Measurements from ENCODE around the gene ANK3.

The ANK3 gene

DNA sequence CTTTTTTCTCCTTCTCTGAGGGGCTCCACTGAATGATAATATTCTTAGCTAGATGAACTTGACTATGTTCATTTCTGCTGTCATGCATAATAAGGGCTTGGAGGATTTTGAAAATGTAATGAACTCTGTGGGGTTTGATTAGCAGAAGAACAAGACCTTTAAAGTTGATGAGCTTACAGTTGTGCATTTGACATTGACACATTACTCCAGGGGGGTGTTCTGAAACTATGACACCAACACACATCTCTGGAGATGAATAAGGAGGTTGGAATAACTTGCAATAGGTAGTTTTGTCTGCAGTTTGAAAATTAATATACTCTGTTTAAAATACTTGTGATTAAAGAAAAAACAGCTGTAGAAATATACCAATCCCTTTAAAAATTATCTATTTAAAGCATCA, 80.3 kb downstream of the ANK3 start:
- Histone ChIP-seq H3K4me3 (ENCODE audit: low read length in 2 of 2) (no peak overlapping the region), H3K9me3 (ENCODE audit: control insufficient read depth in 2 of 2, low read length in 2 of 2) (no peaks in the 10 kb centered on the region), H3K9ac (ENCODE audit: low read length in 2 of 2) (no peak overlapping the region), H3K4me1 (ENCODE audit: control insufficient read depth, insufficient read depth, low read length) (no peaks in the 10 kb centered on the region), H3K27me3 (ENCODE audit: control insufficient read depth in 1 of 2, insufficient read depth in 2 of 2, low read length in 2 of 2) (no peaks in the 10 kb centered on the region), H3K27ac (ENCODE audit: low read length) (no peak overlapping the region), H3K36me3 (ENCODE audit: control insufficient read depth in 2 of 2, insufficient read depth in 2 of 2, low read length in 2 of 2) (no peaks in the 10 kb centered on the region)

DNA sequence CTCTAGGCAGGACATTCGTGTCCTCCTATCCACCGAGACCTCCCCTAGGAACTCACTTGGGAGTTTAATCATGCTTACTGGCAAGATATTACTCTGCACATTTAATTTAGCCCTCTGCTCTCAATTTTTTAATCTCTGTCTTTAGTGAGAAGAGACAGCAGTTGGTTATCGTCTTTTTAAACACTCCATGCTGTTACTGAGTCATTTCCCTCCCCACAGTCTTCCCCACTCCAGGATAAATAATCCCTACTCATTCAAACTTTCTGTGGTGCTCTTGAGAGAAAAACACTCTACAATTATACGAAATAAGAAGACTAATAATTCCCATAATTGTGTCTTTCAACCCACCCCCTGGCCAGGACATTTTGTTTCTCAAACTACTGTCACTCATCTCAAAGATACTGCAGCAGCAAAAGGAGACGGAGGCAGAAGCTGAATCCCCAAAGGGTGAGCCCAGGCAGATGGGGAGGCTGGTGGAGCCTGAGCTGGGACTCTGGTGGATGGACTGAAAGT, 84.2 kb downstream of the ANK3 start:
- Histone ChIP-seq H3K27me3 (ENCODE audit: control insufficient read depth in 1 of 2, insufficient read depth in 2 of 2, low read length in 2 of 2) (no peaks in the 10 kb centered on the region), H3K4me1 (ENCODE audit: control insufficient read depth, insufficient read depth, low read length) (no peaks in the 10 kb centered on the region), H3K27ac (ENCODE audit: low read length) (no peak overlapping the region), H3K4me3 (ENCODE audit: low read length in 2 of 2) (no peak overlapping the region), H3K36me3 (ENCODE audit: control insufficient read depth in 2 of 2, insufficient read depth in 2 of 2, low read length in 2 of 2) (no peaks in the 10 kb centered on the region), H3K9me3 (ENCODE audit: control insufficient read depth in 2 of 2, low read length in 2 of 2) (no peaks in the 10 kb centered on the region), H3K9ac (ENCODE audit: low read length in 2 of 2) (no peak overlapping the region)

- Histone ChIP-seq H3K27ac (ENCODE audit: low read length) (no peak overlapping the region), H3K36me3 (ENCODE audit: control insufficient read depth in 2 of 2, insufficient read depth in 2 of 2, low read length in 2 of 2) (no peaks in the 10 kb centered on the region), H3K9me3 (ENCODE audit: control insufficient read depth in 2 of 2, low read length in 2 of 2) (no peaks in the 10 kb centered on the region), H3K4me3 (ENCODE audit: low read length in 2 of 2) (no peak overlapping the region), H3K27me3 (ENCODE audit: control insufficient read depth in 1 of 2, insufficient read depth in 2 of 2, low read length in 2 of 2) (no peaks in the 10 kb centered on the region), H3K4me1 (ENCODE audit: control insufficient read depth, insufficient read depth, low read length) (no peaks in the 10 kb centered on the region), H3K9ac (ENCODE audit: low read length in 2 of 2) (no peak overlapping the region)
Observed at GRCh38 chr10:60304829-60305379, 84.8 kb downstream of the ANK3 start.

DNA sequence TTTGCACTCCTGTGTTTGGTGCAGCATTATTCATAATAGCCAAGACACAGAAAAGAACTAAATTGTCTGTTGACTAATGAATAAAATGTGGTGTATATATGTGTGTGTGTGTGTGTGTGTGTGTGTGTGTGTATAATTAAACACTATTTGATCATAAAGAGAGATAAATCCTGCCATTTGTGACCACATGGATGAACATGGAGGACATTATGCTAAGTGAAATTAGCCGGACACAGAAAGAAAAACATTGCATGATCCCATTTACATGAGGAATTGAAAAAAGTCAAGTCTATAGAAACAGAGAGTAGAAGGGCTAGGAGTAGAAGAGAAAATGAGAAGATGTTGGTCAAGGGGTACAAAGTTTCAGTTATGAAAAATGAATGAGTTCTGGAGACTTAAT, 85.9 kb downstream of the ANK3 start:
- H3K27ac ChIP-seq (ENCODE audit: low read length): no peak overlapping the region

DNA sequence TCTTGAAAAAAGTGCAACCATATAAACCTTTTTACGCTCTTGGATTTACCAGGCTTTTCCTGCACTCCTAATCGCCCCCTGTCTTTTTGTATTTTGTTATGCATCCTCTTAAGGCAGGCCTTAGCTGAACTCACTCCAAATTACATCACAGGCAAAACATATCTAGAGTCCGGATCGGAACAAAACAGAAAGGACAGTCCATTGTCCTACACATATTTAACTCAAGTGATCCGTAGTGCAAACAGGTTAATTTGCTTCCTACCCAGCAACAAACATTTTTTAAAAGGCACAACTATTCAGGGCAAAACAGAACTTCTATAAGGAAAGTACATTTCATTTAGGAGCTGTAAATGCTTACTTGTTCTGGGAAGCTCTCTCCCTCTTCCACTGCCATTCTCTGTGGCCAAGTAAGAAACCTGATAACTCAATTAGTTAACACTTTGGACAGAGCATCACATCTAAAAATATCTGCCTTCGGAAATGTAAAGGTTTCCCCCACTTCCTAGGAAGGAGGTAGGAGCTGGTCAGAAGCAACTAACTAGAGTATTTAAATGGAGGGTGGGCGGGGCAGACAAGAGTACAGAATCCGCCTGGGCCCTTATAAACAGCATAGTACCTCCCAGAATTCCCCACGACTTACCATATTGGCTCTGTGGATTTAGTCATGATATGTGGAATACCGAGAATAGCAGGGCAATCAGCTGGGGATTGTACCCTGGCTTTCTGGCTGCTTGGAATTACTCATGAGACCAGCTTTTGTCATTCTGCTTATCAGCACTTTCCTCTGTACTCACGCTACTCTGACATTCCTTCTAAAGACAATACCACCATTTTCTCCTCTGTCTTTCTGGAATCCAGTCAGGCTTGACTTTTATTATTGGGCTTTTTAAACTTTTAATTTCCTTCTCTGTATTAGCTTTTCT, 89.5 kb downstream of the ANK3 start:
- Histone ChIP-seq H3K27ac (ENCODE audit: low read length) (peak overlapping the region; percentile 50), H3K27me3 (ENCODE audit: control insufficient read depth in 1 of 2, insufficient read depth in 2 of 2, low read length in 2 of 2) (no peaks in the 10 kb centered on the region), H3K36me3 (ENCODE audit: control insufficient read depth in 2 of 2, insufficient read depth in 2 of 2, low read length in 2 of 2) (no peaks in the 10 kb centered on the region), H3K4me1 (ENCODE audit: control insufficient read depth, insufficient read depth, low read length) (no peaks in the 10 kb centered on the region), H3K4me3 (ENCODE audit: low read length in 2 of 2) (peak overlapping the region; percentile 50 to 61), H3K9me3 (ENCODE audit: control insufficient read depth in 2 of 2, low read length in 2 of 2) (no peaks in the 10 kb centered on the region), H3K9ac (ENCODE audit: low read length in 2 of 2) (peak overlapping the region; percentile 30 to 55)

More for the DNA sequence above, 85.9 kb downstream of the ANK3 start:
- Histone ChIP-seq H3K36me3 (ENCODE audit: control insufficient read depth in 2 of 2, insufficient read depth in 2 of 2, low read length in 2 of 2) (no peaks in the 10 kb centered on the region), H3K9me3 (ENCODE audit: control insufficient read depth in 2 of 2, low read length in 2 of 2) (no peaks in the 10 kb centered on the region), H3K4me3 (ENCODE audit: low read length in 2 of 2) (no peak overlapping the region), H3K9ac (ENCODE audit: low read length in 2 of 2) (no peak overlapping the region), H3K4me1 (ENCODE audit: control insufficient read depth, insufficient read depth, low read length) (no peaks in the 10 kb centered on the region), H3K27me3 (ENCODE audit: control insufficient read depth in 1 of 2, insufficient read depth in 2 of 2, low read length in 2 of 2) (no peaks in the 10 kb centered on the region)

- H3K27me3 ChIP-seq (ENCODE audit: control insufficient read depth in 1 of 2, insufficient read depth in 2 of 2, low read length in 2 of 2): no peaks in the 10 kb centered on the region
- no peak overlapping the region for H3K9ac ChIP-seq (ENCODE audit: low read length in 2 of 2)
- H3K27ac ChIP-seq (ENCODE audit: low read length): no peak overlapping the region
- no peaks in the 10 kb centered on the region for H3K36me3 ChIP-seq (ENCODE audit: control insufficient read depth in 2 of 2, insufficient read depth in 2 of 2, low read length in 2 of 2)
- H3K4me1 ChIP-seq (ENCODE audit: control insufficient read depth, insufficient read depth, low read length): no peaks in the 10 kb centered on the region
- H3K4me3 ChIP-seq (ENCODE audit: low read length in 2 of 2): peak overlapping the region in 1 of 2 donors; percentile 2
- no peaks in the 10 kb centered on the region for H3K9me3 ChIP-seq (ENCODE audit: control insufficient read depth in 2 of 2, low read length in 2 of 2)
Observed at GRCh38 chr10:60299390-60299778, 90.3 kb downstream of the ANK3 start.

DNA sequence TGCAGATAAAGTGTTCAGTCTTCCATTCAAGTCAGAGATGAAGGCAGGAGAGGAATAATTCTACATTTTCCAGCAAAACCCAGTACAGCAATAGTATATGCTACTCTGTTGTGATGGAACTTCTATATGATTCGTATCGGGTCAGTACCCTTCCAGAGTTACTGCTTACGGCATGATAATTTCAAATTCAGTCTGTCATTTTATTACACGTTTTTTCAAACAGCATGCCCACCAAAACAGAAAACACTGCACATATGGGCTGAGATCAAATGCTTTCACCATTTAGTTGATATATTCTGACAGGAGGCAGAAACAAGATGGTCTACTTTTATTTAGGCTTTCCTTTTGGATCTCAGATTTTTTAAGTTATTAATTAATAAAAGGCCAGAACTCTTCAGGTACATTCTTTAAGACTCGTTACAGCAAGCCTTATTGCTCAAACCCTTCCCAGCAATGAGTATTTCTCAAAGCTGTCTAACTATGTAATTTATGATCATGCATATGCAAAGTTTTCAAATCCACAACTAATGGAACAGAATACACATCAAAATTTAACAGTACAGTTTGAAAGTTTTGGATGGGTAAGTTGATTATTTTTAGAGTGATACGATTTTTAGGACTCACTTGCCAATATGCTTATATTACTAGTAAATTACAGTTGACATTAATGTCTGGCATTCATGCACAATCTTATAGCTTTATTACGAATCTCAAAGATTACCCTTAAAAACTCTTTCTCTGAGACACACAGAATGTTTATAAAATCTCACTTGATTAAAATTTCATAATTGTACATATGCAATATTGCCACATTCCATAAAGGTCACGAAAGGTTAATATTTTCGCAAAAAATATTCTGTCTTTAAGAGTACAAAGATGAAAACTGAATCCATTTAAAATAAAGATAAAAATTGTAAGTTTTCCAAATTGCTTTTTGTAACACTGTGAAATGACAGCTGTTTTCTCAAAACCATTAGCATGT, 91.0 kb downstream of the ANK3 start:
- peak overlapping the region in 1 of 2 donors; percentile 35 for H3K9ac ChIP-seq (ENCODE audit: low read length in 2 of 2)
- no peaks in the 10 kb centered on the region for H3K4me1 ChIP-seq (ENCODE audit: control insufficient read depth, insufficient read depth, low read length)
- H3K36me3 ChIP-seq (ENCODE audit: control insufficient read depth in 2 of 2, insufficient read depth in 2 of 2, low read length in 2 of 2): no peaks in the 10 kb centered on the region
- no peaks in the 10 kb centered on the region for H3K9me3 ChIP-seq (ENCODE audit: control insufficient read depth in 2 of 2, low read length in 2 of 2)
- no peak overlapping the region for H3K27ac ChIP-seq (ENCODE audit: low read length)
- no peaks in the 10 kb centered on the region for H3K27me3 ChIP-seq (ENCODE audit: control insufficient read depth in 1 of 2, insufficient read depth in 2 of 2, low read length in 2 of 2)
- H3K4me3 ChIP-seq (ENCODE audit: low read length in 2 of 2): peak overlapping the region; percentile 4 to 56

GRCh38 chr10:60296073-60296472, 93.6 kb downstream of the ANK3 start:
- Histone ChIP-seq H3K27ac (ENCODE audit: low read length) (no peak overlapping the region), H3K27me3 (ENCODE audit: control insufficient read depth in 1 of 2, insufficient read depth in 2 of 2, low read length in 2 of 2) (no peaks in the 10 kb centered on the region), H3K4me3 (ENCODE audit: low read length in 2 of 2) (peak overlapping the region in 1 of 2 donors; percentile 43), H3K36me3 (ENCODE audit: control insufficient read depth in 2 of 2, insufficient read depth in 2 of 2, low read length in 2 of 2) (no peaks in the 10 kb centered on the region), H3K9ac (ENCODE audit: low read length in 2 of 2) (no peak overlapping the region), H3K4me1 (ENCODE audit: control insufficient read depth, insufficient read depth, low read length) (no peaks in the 10 kb centered on the region), H3K9me3 (ENCODE audit: control insufficient read depth in 2 of 2, low read length in 2 of 2) (no peaks in the 10 kb centered on the region)

GRCh38 chr10:60295028-60295937, 94.4 kb downstream of the ANK3 start:
- H3K27ac ChIP-seq (ENCODE audit: low read length): no peak overlapping the region
- H3K27me3 ChIP-seq (ENCODE audit: control insufficient read depth in 1 of 2, insufficient read depth in 2 of 2, low read length in 2 of 2): no peaks in the 10 kb centered on the region
- no peak overlapping the region for H3K9ac ChIP-seq (ENCODE audit: low read length in 2 of 2)
- no peaks in the 10 kb centered on the region for H3K36me3 ChIP-seq (ENCODE audit: control insufficient read depth in 2 of 2, insufficient read depth in 2 of 2, low read length in 2 of 2)
- H3K4me3 ChIP-seq (ENCODE audit: low read length in 2 of 2): no peak overlapping the region
- H3K4me1 ChIP-seq (ENCODE audit: control insufficient read depth, insufficient read depth, low read length): peaks cover 2% of the 10 kb centered on the region
- H3K9me3 ChIP-seq (ENCODE audit: control insufficient read depth in 2 of 2, low read length in 2 of 2): no peaks in the 10 kb centered on the region
